GM19455 (cell line): ENCODE data around the gene ZNF507.

ENCODE experiments used
- ATAC-seq: cut with Tn5 transposase; IDR thresholded peaks from one replicate; pipeline ENCODE4 v1.9.1; 2021; ENCODE audit not compliant: unreplicated experiment

ZNF507 gene

DNA sequence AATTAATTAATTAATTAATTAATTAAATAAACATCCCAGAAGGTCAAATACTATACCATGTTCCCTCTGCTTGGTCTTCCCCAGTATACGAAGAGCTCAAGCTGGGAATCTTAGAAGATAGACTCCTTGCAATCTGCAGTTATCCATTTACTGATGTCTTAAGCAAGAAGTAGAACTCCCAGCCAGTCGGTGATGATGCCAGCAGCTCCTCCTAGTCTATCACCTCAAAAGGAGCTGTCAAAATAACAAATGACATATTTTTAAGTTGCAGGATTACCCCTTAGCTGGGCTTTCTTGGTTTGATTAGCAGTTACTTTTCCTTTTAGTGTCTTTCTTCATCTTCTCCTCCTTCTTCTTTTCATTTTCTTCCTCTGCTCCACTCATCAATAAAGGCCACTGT is 6.0 kb upstream of the ZNF507 start:
- no peak for ATAC-seq

DNA sequence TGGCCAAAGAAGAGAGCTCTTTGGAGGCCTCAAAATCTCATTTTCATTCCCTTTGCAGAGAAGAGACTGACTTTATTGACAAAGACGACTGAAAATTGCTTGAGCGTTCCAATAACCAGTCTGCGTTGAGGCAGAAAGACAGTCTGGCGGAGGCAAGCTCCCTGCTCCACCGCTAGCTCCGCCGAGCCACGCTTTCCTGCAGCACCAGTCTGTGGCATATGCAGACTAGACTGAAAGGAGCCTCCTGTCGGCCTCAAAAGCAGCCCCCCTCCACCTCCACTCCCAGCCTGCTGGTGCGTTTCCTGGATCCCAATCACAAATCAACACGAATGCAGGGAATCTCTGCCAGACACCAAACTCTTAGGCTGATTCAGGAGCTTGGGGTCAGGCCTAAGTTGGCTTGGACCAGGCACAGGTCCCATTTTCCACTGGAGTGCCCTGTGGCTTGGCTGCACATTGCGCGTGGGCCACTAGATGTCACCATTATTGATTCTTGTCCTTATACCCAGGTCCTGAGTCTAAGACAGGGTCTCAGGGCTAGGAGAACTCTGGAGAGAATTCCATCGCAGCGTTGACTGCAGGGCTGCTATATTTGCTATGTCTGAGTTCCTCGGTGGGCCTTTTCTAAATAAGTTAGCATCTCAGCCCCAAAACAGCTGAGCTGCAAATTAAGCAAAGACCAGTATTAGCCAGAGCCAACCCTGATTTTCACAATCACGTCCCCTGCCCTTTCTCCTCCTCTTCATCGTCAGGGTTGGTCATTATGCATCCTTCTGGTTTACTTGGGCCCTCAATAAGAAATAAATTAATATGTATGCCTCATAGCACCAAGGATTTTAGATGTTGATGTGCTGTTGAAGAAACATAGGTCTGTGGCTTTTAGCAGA is 5.2 kb upstream of the ZNF507 start:
- no peak for ATAC-seq

DNA sequence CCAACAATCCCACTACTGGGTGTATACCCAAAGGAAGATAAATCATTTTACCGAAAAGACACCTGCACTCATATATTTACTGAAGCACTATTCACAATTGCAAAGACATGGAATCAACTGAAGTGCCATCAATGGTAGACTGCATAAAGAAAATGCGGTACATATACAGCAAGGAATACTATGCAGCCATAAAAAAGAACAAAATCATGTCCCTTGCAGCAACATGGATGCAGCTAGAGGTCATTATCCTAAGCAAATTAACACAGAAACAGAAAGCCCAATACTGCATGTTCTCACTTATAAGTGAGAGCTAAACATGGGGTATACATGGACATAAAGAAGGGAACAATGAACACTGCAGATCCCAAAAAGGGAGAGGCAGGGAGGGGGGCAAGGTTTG is 2.7 kb upstream of the ZNF507 start:
- ATAC-seq, result no peak

DNA sequence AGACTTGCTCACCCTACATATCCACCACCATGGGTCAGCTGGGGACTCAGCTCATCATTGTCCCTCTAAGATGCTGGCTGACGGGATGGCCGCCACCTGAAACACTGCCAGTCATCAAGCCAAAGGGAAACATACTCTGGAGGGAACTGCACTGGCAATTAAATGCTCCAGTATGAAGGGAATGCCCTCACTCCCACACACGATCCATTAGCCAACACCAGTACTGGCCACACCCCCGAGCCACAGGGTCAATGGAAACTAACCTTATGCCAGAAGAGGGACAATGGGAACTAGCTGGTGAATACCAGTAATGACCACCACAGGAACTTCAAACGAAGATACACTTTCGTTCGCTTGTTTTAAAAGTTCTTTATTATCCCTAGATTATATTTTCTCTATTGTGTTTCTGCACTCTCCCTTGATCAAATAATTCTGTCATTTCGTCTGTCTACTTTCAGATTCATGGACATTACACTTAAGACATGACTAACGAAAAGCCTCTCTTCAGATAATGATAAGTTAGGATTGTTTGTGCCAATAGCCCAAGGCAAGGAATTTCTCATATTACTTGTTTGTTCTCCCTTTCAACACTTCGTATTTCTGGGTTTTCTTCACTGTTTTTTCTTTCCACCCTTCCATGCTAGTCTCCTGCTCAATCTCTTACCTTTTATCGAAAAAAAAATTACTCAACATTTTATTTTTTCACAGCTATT is 1.7 kb upstream of the ZNF507 start:
- no peak for ATAC-seq

DNA sequence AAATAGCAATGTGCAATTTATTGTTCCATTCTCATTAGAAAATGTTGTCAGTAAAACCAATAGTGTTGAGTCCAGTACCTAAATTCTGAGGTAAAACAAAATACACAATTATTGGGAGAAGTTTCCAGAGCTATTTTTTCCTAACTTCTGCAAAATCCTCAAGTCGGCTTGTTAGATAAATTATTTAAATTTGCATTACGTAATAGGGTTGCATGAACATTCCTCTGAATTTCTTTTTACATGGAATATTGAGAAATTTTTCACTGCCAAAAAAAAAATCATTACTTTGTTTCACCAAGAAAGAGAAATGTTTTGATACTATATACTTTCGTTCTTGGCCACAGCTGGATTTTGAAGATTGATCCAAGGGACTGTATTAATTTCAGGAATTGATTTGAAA is 1.5 kb downstream of the ZNF507 start:
- ATAC-seq, result no peak

DNA sequence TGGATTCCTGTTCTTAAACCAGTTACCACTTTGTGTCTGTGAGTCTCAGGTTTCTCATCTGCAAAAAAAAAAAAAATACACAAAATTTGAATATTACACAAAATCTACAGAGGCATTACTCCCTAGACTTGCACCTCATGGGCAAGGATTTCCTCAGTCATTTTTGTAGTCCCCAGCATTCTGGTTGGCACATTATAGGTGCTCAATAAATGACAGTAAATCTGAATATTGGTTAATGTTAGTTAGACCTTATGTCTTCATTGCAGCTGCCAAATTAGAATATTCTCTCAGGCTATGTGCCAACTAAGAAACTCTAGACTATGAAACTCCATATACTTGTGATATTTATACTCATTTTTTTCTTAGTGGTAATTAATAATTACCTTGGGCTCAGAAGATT is 2.2 kb downstream of the ZNF507 start:
- no peak for ATAC-seq

DNA sequence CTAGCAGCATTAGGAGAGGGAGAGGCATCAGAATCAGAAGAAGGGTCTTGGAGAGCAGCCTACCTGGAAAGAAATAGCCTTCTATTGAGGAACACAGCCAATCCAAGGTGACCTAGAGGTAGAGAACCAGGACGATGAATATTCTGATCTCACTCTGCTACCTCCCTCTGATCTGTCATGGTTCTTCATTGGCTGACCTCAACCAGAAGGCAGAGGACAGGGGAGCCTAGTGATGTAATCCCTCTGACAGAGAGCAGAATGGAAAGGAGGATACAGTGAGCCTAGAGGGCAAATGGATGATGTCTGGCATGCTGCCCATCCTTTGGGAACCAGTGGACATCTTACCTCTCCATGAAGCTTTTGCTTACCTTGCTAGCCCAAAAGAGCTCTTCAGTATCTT is 3.6 kb downstream of the ZNF507 start:
- ATAC-seq, result no peak

DNA sequence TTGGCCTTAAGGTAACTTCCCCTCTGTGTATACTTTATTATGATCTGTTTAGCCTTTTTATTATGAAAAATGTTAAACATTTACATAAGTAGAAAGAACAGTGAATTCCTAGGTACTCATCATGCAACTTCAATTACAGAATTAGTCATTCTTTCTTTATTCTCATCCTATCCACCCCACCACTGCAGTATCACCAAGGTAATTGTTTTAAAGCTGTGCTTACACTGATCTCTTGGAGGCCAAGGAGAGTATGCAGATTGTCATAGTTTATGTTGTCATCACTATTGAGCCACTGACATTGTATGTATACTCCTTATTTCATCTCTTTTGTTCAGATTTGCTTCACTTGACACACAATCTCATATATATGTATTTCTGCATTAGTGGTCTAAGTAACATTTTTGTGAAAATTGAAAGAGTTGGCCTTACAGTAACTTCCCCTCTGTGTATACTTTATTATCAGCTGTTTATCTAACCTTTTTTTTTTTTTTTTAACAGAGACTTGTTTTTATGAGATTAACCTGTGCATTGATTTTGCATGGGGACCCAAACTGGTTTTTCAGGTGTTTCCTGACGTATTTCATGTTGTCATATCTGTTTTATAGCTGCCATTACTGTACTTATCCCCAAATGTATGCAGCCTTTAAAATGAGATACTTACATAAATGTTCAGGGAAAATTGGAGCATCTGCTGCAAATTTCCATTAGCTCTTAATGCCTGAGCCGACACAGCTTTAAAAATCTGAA is 4.5 kb downstream of the ZNF507 start:
- no peak for ATAC-seq

DNA sequence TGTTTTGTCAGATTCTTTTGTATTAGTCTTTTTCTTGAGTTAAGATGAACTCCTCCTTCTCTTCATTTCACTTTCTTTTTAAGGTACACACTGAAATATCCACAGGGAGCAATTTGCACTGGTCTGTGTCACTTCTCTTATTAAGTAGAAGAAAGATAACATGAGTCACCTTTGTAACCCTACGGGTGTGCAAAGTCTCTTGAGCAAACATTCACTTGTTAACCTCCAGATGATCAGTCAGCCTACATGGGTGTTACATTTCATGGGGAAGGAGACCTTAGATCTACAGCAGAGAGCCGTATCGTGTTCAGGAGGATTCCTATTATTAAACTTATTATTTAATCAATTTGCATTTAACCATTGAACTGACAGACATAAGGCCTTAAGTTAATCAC is 5.1 kb downstream of the ZNF507 start:
- no peak for ATAC-seq

DNA sequence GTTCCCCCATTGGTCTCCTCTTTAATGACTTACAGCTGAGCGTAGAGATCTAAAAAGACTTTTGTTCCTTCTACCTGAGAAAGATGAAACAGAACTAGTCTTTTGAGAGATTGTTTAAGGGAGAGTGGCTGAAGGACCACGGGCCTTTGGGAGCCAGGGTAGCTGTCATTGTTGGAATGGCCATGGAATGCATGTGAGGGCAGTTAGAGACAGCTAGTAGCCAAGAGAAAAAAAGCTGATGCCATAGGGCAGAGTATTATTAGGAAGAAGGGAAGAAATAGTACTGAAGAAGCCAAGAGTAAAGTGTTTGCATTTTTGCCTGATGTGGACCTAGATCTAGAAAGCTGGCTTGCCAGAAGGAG is 5.6 kb downstream of the ZNF507 start:
- ATAC-seq, result no peak

DNA sequence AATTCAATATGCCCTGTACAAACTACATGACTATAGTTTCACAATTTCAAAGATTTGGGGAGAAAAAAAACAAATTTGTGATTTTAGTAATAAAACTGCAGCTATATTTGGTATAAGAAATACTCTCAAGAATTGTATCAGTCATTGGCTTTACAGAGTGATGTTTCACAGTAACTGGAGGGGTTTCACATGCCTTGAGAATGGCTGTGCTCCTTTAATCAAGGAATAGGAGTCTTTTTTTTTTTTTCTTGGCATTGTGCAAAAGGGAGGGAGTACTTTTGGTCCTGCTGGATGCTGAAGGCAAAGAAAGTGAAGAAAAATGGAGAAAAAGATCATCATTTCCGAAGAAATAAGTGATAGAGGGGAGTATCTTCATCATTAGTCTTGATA is 6.8 kb downstream of the ZNF507 start:
- ATAC-seq, result no peak

DNA sequence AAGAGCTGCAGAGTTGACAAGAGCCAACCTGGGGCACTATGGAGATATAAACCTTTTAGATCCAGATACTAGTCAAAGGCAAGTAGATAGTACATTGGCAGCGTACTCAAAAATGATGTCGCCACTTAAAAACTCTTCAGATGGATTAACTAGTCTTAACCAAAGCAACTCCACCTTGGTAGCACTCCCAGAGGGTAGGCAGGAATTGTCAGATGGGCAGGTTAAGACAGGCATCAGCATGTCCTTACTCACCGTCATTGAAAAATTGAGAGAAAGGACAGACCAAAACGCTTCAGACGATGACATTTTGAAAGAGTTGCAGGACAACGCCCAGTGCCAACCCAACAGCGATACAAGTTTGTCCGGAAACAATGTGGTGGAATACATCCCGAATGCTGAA is 8.9 kb downstream of the ZNF507 start:
- no peak for ATAC-seq

DNA sequence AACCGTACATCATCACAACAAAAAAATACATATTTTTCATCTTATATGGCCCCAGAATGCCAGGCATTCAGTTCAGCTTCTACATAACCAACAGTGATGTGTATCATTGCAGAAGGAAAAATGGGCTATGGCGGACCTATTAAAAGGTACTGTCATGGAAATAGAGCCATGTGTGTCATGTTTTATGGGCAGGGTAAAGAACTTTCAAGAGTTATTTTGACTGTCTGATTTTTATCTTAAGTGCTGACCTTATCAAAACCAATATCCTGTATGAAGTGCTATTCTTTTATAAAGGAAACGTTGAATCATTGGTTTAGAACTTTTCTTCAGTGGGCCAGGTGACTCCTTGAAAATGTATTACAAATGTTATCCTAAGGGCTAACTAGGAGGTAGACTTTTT is 9.9 kb downstream of the ZNF507 start:
- ATAC-seq, result no peak

DNA sequence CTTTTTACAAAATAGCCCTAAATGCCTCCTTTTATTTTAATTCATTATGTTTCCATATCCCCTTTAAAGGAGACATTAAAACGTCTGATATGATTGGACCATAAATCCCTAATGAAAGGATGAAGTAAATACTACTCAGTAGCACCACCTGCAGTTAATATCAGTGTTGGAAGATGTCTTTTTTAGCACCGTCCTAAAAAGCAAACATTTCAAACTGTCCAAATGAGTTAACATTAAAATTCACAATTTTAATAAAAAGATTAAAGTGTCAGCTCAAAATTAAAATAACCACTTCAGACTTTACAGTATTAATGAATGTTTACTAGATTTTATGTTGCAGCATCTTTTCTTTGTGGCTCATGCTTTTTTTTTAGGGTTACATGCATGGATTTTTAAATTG is 12.3 kb downstream of the ZNF507 start:
- no peak for ATAC-seq

DNA sequence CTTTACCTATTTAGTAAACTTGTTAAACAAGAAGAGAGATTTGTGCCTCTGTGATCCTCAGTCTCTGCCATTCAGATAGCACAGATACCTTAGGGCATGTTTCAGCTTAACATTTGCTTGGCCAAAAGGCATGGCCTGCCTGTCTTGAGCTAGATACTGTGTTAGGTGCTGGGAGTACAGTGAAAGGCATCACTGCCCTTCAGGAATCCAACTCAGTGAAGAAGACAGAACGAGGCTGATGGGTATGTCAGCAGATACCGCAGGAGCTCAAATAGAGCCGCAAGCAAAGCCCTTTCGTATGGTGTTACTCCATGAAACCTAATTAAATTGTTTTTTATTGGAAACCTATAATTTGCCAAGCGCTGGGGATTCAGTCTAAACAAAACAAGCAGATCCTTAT is 12.9 kb downstream of the ZNF507 start:
- no peak for ATAC-seq

DNA sequence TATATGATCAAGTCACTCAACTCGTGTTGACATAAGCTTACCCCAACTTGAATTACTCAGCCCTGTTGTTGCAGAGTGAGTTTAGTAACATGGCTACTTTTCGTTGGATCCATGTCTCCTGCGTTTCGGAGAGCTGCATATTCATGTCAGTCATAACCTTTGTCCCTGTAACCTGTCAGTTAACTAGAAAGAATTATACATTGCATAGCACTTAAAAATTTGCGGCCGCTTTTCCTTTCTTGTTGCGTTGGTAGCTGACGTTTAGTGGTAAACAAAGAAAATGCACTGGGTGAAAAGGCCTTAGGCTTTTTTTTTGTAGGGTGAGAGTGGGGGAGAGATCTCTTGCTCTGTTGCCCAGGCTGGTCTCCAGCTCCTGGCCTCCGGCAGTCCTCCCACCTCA is 14.2 kb downstream of the ZNF507 start:
- no peak for ATAC-seq

DNA sequence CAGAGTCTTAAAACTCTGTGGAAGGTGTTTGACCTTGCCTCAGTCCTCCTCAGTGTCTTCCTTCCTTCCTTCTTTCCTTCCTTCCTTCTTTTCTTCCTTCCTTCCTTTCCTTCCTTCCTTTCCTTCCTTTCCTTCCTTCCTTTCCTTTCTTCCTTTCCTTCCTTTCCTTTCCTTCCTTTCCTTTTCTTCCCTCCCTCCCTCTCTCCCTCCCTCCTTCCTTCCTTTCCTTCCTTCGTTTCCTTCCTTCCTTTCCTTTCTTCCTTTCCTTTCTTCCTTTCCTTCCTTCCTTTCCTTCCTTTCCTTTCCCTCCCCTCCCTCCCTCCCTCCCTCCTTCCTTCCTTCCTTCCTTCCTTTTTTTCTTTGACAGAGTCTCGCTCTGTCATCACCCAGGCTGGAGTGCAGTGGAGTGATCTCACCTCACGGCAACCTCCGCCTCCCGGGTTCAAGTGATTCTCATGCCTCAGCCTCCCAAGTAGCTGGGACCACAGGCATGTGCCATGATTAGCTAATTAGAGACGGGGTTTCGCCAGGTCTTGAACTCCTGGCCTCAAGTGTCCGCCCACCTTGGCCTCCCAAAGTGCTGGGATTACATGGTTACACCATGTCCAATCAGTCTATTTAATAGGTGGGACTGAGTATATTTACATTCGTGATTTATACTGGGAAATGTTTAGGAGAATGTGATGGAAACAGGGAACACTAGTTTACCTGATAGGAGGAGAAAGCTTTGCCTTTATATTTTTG is 16.3 kb downstream of the ZNF507 start:
- no peak for ATAC-seq

DNA sequence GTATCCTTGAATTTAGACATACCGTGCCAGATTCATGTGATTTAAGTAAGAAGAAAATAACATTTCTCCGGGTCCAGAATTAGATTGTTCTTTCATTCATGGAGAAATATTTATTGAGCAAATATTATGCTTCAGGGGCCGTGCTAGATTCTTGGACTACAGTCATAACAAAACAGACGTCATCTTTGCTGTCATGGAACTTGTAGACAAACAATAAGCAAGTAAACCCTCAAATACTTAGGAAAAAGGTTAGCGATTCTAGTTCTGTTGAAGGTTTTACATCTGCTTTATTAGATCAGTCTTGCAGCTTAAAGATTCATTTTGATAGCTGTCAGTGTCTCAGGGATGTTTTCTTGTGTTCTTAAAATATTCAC is 16.9 kb downstream of the ZNF507 start:
- no peak for ATAC-seq

DNA sequence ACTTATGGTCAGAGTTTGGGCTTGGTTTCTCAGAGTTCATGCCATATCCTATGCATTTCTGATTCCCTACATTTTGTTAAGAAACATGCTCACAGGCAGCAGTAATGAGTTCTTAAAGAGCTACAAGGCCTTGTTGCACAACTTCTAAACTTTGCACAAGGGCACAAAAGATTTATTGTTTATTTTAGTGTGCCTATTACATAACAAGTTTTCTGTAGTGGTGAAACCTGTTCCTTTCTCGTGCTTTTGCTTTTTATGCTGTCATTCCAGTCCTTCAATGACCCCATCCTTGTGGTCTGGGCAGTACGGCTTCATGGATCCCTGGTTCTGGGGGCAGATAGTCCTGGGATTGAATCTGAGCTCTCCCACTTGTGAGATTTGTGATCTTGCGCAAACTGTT is 17.8 kb downstream of the ZNF507 start:
- no peak for ATAC-seq

DNA sequence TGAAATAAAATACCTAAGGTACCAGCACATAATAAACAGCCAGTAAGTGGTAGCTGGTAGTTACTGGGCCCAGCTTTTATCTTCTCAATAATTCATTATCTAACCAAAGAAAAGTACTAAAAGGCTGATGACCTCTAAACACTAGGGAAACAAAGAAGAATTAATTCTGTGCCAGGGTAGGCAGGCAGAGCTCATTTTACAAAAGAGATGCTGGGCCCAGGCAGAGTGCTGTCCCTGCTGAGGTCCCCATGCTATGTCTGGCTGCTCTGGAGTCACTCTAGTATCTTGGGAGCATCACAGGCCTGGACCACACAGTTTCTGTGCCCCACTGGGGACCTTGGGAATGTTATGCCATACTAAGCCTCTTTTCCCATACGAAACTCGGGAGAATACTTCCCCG is 18.2 kb downstream of the ZNF507 start:
- no peak for ATAC-seq

DNA sequence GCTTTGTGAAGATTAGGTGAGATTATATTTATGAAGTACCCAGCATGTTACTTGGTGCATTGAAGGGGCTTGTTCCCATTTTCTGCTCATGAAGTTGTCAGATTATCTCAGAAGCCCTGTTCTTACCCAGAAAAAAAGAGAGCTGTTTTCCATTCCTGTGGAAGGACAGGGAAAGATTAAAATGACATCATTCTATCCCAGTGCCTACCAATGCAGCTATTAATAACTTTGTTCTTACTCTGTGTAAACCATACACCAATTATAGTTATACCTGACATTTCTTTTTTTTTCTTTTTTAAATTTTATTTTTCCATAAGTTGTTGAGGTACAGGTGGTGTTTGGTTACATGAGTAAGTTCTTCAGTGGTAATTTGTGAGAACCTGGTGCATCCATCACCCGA is 18.6 kb downstream of the ZNF507 start:
- no peak for ATAC-seq
